ENCODE measurements around the gene OAF.

OAF gene

GRCh38 chr11:120219232-120219937 is 8.6 kb downstream of the OAF start:
- H3K36me3 ChIP-seq (ENCODE audit: control insufficient read depth, insufficient read depth, low read length) = no peaks in the 10 kb centered on the region
- TF ChIP-seq, protein P1, sequence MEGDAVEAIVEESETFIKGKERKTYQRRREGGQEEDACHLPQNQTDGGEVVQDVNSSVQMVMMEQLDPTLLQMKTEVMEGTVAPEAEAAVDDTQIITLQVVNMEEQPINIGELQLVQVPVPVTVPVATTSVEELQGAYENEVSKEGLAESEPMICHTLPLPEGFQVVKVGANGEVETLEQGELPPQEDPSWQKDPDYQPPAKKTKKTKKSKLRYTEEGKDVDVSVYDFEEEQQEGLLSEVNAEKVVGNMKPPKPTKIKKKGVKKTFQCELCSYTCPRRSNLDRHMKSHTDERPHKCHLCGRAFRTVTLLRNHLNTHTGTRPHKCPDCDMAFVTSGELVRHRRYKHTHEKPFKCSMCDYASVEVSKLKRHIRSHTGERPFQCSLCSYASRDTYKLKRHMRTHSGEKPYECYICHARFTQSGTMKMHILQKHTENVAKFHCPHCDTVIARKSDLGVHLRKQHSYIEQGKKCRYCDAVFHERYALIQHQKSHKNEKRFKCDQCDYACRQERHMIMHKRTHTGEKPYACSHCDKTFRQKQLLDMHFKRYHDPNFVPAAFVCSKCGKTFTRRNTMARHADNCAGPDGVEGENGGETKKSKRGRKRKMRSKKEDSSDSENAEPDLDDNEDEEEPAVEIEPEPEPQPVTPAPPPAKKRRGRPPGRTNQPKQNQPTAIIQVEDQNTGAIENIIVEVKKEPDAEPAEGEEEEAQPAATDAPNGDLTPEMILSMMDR (IDR thresholded peaks at IDR 0.05; ENCODE audit: insufficient read depth, low read length, poor library complexity, severe bottlenecking) = no peak
- H3K4me3 ChIP-seq (replicated peaks; ENCODE audit: low read depth, low read length) = no peak overlapping the region
- DNase-seq (ENCODE audit: extremely low read depth, insufficient read length) = no peak
- H3K27me3 ChIP-seq (replicated peaks; ENCODE audit: control insufficient read depth, insufficient read depth, low read length) = no peaks in the 10 kb centered on the region

DNA sequence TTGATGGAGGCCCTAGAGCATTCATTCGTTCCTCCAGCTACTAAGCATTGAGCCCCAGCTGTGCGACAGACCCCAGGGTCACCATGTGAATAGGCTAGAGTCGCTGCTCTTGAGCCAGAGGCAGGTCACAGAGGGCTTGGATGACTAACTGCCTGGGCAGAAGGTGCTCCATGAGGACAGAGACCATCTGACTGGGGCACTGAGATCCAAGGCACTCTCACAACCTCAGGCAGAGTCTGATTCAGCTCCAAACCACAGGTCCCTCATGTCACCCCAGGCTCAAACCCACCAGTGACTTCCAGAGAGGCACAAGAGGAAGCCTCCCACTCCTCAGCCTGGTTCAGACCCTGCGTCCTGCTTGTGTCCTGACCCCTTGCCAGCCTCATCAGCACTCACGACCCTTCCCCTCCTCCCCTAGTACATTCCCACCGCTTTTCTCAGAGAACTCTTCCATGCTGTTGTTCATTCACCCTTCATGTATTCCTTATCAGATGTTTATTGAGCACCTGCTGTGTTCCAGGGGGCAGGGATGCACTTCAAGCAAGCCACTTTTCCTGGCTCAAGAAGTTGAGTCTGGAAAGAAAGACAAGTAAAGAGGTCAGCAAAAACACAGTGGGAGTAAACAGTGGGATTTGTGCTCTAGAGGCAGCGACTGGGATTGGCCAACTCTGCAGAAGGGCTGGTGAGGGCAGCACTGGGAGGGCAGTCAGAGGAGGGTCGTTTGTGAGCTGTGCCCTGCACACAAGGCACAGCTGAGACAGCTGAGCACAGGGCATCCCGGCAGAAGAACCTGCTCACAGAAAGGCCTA is 9.3 kb downstream of the OAF start:
- Histone ChIP-seq H3K4me3 (replicated peaks; ENCODE audit: low read depth, low read length) (no peak overlapping the region), H3K36me3 (ENCODE audit: control insufficient read depth, insufficient read depth, low read length) (no peaks in the 10 kb centered on the region), H3K27me3 (replicated peaks; ENCODE audit: control insufficient read depth, insufficient read depth, low read length) (no peaks in the 10 kb centered on the region)
- TF ChIP-seq, protein P1 (IDR thresholded peaks at IDR 0.05; ENCODE audit: insufficient read depth, low read length, poor library complexity, severe bottlenecking) = no peak
- no peak for DNase-seq (ENCODE audit: extremely low read depth, insufficient read length)

DNA sequence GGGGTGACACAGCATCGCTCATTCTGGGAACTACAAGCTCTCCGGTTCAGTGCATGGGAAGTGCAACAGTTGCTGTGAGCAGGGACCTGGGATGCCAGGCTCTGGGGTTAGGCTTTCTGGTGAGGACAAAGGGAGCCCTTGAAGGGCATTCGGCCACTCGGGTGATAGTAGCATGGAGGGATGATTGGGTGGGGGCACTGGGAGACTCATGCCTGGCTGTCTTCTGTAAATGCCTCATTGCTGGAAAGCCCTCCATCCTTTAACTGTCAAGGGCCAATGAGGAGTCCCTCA is 9.9 kb downstream of the OAF start:
- DNase-seq (ENCODE audit: extremely low read depth, insufficient read length) = no peak
- Histone ChIP-seq H3K4me3 (replicated peaks; ENCODE audit: low read depth, low read length) (no peak overlapping the region), H3K36me3 (ENCODE audit: control insufficient read depth, insufficient read depth, low read length) (no peaks in the 10 kb centered on the region), H3K27me3 (replicated peaks; ENCODE audit: control insufficient read depth, insufficient read depth, low read length) (no peaks in the 10 kb centered on the region)
- TF ChIP-seq, protein P1 (IDR thresholded peaks at IDR 0.05; ENCODE audit: insufficient read depth, low read length, poor library complexity, severe bottlenecking) = no peak

GRCh38 chr11:120221115-120221752 is 10.4 kb downstream of the OAF start:
- no peaks in the 10 kb centered on the region for H3K36me3 ChIP-seq (ENCODE audit: control insufficient read depth, insufficient read depth, low read length)
- H3K4me3 ChIP-seq (replicated peaks; ENCODE audit: low read depth, low read length) = no peak overlapping the region
- DNase-seq (ENCODE audit: extremely low read depth, insufficient read length) = no peak
- TF ChIP-seq, protein P1 (IDR thresholded peaks at IDR 0.05; ENCODE audit: insufficient read depth, low read length, poor library complexity, severe bottlenecking) = no peak
- H3K27me3 ChIP-seq (replicated peaks; ENCODE audit: control insufficient read depth, insufficient read depth, low read length) = no peaks in the 10 kb centered on the region; the same call in 1 of the 2 replicates

- DNase-seq (ENCODE audit: extremely low read depth, insufficient read length) = no peak
- Histone ChIP-seq H3K4me3 (replicated peaks; ENCODE audit: low read depth, low read length) (no peak overlapping the region), H3K36me3 (ENCODE audit: control insufficient read depth, insufficient read depth, low read length) (no peaks in the 10 kb centered on the region), H3K27me3 (replicated peaks; ENCODE audit: control insufficient read depth, insufficient read depth, low read length) (no peaks in the 10 kb centered on the region; the same call in 1 of the 2 replicates)
- TF ChIP-seq, protein P1 (IDR thresholded peaks at IDR 0.05; ENCODE audit: insufficient read depth, low read length, poor library complexity, severe bottlenecking) = no peak
Measured at GRCh38 chr11:120222916-120223315, 12.1 kb downstream of the OAF start.
